Measurements from ENCODE around the gene PLSCR3.

DNA sequence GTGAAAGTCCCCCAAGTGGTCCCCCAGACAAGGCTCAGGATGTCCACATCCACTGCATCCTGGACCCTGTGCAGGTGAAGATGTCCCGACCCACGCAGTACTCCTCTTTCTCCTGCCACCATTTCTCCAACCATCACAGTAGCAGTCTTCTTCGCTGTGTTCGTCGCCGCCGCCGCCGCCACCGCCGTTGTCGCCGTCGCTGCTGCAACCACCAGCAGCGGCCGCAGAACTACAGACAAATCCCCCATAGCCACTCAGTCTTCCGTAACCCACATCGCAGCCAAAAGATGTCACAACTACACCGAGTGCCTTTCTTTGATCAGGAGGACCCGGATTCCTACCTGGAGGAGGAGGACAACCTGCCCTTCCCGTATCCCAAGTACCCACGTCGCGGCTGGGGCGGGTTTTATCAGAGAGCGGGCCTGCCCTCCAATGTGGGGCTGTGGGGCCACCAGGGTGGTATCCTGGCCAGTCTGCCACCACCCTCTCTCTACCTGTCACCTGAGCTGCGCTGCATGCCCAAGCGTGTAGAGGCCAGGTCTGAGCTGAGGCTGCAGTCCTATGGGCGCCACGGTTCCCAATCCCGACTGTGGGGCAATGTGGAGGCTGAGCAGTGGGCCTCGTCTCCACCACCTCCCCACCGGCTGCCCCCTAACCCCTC is 32.0 kb upstream of the PLSCR3 start:
- TF ChIP-seq, protein P1, sequence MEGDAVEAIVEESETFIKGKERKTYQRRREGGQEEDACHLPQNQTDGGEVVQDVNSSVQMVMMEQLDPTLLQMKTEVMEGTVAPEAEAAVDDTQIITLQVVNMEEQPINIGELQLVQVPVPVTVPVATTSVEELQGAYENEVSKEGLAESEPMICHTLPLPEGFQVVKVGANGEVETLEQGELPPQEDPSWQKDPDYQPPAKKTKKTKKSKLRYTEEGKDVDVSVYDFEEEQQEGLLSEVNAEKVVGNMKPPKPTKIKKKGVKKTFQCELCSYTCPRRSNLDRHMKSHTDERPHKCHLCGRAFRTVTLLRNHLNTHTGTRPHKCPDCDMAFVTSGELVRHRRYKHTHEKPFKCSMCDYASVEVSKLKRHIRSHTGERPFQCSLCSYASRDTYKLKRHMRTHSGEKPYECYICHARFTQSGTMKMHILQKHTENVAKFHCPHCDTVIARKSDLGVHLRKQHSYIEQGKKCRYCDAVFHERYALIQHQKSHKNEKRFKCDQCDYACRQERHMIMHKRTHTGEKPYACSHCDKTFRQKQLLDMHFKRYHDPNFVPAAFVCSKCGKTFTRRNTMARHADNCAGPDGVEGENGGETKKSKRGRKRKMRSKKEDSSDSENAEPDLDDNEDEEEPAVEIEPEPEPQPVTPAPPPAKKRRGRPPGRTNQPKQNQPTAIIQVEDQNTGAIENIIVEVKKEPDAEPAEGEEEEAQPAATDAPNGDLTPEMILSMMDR (IDR thresholded peaks at IDR 0.05; ENCODE audit: extremely low read depth in 1 of 2, insufficient read depth in 1 of 2, low read depth in 1 of 2, low read length in 2 of 2): no peak
- TF ChIP-seq GATA2 (IDR thresholded peaks at IDR 0.05; ENCODE audit: insufficient read depth, insufficient read length, low read depth, low read length) (no peak), POLR2A (IDR thresholded peaks at IDR 0.05; ENCODE audit: low read depth, low read length) (no peak), EZH2 (IDR thresholded peaks at IDR 0.05; ENCODE audit: borderline replicate concordance, low read depth, low read length, severe bottlenecking) (no peak)

Measured in endothelial cell of umbilical vein (primary cell).